ENCODE results near the gene FNBP1.
"Not testable (repeated sequence)": the region's sequence is repeated elsewhere in the genome, so short reads cannot be mapped to it uniquely, and the experiment has no call there.

- not testable (repeated sequence) for TF ChIP-seq ISL1 (CRISPR knock-in tag; IDR thresholded peaks at IDR 0.05); TOX (CRISPR knock-in tag; IDR thresholded peaks at IDR 0.05; ENCODE audit: borderline replicate concordance); ARNTL (CRISPR knock-in tag; IDR thresholded peaks at IDR 0.05; ENCODE audit: borderline replicate concordance, low read depth); BACH2 (CRISPR knock-in tag; IDR thresholded peaks at IDR 0.05; ENCODE audit: borderline replicate concordance); ESRRG (CRISPR knock-in tag; IDR thresholded peaks at IDR 0.05); SNAI2 (CRISPR knock-in tag; IDR thresholded peaks at IDR 0.05); ZNF8 (CRISPR knock-in tag; IDR thresholded peaks at IDR 0.05); ZC3H10 (CRISPR knock-in tag; IDR thresholded peaks at IDR 0.05); PPARA (CRISPR knock-in tag; IDR thresholded peaks at IDR 0.05; ENCODE audit: borderline replicate concordance); ZNF565 (CRISPR knock-in tag; conservative IDR thresholded peaks at IDR 0.05; ENCODE audit: low read depth)
- TF ChIP-seq, protein P1, sequence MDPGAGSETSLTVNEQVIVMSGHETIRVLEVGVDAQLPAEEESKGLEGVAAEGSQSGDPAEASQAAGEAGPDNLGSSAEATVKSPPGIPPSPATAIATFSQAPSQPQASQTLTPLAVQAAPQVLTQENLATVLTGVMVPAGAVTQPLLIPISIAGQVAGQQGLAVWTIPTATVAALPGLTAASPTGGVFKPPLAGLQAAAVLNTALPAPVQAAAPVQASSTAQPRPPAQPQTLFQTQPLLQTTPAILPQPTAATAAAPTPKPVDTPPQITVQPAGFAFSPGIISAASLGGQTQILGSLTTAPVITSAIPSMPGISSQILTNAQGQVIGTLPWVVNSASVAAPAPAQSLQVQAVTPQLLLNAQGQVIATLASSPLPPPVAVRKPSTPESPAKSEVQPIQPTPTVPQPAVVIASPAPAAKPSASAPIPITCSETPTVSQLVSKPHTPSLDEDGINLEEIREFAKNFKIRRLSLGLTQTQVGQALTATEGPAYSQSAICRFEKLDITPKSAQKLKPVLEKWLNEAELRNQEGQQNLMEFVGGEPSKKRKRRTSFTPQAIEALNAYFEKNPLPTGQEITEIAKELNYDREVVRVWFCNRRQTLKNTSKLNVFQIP (CRISPR knock-in tag; IDR thresholded peaks at IDR 0.05; ENCODE audit: borderline replicate concordance, low read depth) = not testable (repeated sequence)
Measured at GRCh38 chr9:129937879-129938278, 105.1 kb downstream of the FNBP1 start.

All from SK-N-SH treated with all-trans-retinoic acid at 6 μM for 48 hours (cell line).